ENCODE data around the gene KCNG2.

- TF ChIP-seq, protein P1, sequence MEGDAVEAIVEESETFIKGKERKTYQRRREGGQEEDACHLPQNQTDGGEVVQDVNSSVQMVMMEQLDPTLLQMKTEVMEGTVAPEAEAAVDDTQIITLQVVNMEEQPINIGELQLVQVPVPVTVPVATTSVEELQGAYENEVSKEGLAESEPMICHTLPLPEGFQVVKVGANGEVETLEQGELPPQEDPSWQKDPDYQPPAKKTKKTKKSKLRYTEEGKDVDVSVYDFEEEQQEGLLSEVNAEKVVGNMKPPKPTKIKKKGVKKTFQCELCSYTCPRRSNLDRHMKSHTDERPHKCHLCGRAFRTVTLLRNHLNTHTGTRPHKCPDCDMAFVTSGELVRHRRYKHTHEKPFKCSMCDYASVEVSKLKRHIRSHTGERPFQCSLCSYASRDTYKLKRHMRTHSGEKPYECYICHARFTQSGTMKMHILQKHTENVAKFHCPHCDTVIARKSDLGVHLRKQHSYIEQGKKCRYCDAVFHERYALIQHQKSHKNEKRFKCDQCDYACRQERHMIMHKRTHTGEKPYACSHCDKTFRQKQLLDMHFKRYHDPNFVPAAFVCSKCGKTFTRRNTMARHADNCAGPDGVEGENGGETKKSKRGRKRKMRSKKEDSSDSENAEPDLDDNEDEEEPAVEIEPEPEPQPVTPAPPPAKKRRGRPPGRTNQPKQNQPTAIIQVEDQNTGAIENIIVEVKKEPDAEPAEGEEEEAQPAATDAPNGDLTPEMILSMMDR (IDR thresholded peaks at IDR 0.05), result no peak
- no peak for TF ChIP-seq POLR2AphosphoS5 (IDR thresholded peaks at IDR 0.05)
Observed at GRCh38 chr18:79819968-79820351, 22.2 kb downstream of the KCNG2 start.

All from transverse colon (tissue), 4 donors.